Neuronal stem cell (in vitro differentiated cells): Measurements from ENCODE around the gene RASGEF1C.

Experiments used
- DNase-seq: peaks from one replicate; pipeline ENCODE4 v3.0.0-alpha.2; 2013; ENCODE audit warnings: low spot score
- H2AFZ ChIP-seq: one replicate; pipeline ENCODE4 v1.6.1; 2013; ENCODE audit warnings: mild to moderate bottlenecking, low read length, inconsistent platforms
- H2AK5ac ChIP-seq: 2 replicates; pipeline ENCODE4 v1.6.1; 2013; ENCODE audit warnings: low read depth, mild to moderate bottlenecking, inconsistent platforms, low read length, moderate library complexity, mixed read lengths
- H2BK120ac ChIP-seq: 2 replicates; pipeline ENCODE4 v1.6.1; 2013; ENCODE audit warnings: low read depth, mild to moderate bottlenecking, inconsistent platforms, low read length, moderate library complexity, mixed read lengths
- H2BK12ac ChIP-seq: one replicate; pipeline ENCODE4 v1.6.1; 2013; ENCODE audit warnings: low read length, inconsistent platforms
- H2BK15ac ChIP-seq: 2 replicates; pipeline ENCODE4 v1.6.1; 2013; ENCODE audit warnings: mild to moderate bottlenecking, low read length, inconsistent platforms, mixed read lengths
- H2BK5ac ChIP-seq: one replicate; pipeline ENCODE4 v1.6.1; 2013; ENCODE audit warnings: inconsistent platforms, mild to moderate bottlenecking, low read length, moderate library complexity
- H3K14ac ChIP-seq: one replicate; pipeline ENCODE4 v1.6.1; 2013; ENCODE audit warnings: low read length, inconsistent platforms
- H3K18ac ChIP-seq: 2 replicates; pipeline ENCODE4 v1.6.1; 2013; ENCODE audit warnings: low read length, inconsistent platforms
- H3K23ac ChIP-seq: 2 replicates; pipeline ENCODE4 v1.6.1; 2013; ENCODE audit warnings: low read depth, mild to moderate bottlenecking, mixed read lengths, low read length, inconsistent platforms; ENCODE audit not compliant: poor library complexity
- H3K27ac ChIP-seq: replicated peaks from 3 replicates; pipeline ENCODE4 v1.5.1; 2013; ENCODE audit warnings: low read length, inconsistent platforms
- H3K27me3 ChIP-seq, 3 experiments: 2 replicates each; pipeline ENCODE4 v1.6.1; 2013; ENCODE audit warnings: low read length in 3 of 3, mild to moderate bottlenecking in 2 of 3, inconsistent platforms in 1 of 3, low read depth in 1 of 3, mixed read lengths in 1 of 3, moderate library complexity in 1 of 3; ENCODE audit not compliant: control insufficient read depth in 3 of 3, insufficient read depth in 3 of 3
- H3K36me3 ChIP-seq, 2 donors: replicated peaks in 1 of 2; 2 replicates each; pipeline ENCODE4 v1.6.1; 2013; ENCODE audit warnings: low read length in 2 of 2; ENCODE audit not compliant: control insufficient read depth in 2 of 2, insufficient read depth in 2 of 2
- H3K4ac ChIP-seq: 2 replicates; pipeline ENCODE4 v1.6.1; 2013; ENCODE audit warnings: inconsistent platforms, mild to moderate bottlenecking, low read length, moderate library complexity
- H3K4me1 ChIP-seq, 2 donors: 1 replicate in 1 of 2; 2 replicates in 1 of 2; pipeline ENCODE4 v1.6.1; 2013; ENCODE audit warnings: low read length in 2 of 2, low read depth in 1 of 2; ENCODE audit not compliant: control insufficient read depth in 2 of 2, insufficient read depth in 1 of 2
- H3K4me2 ChIP-seq: one replicate; pipeline ENCODE4 v1.6.1; 2013; ENCODE audit warnings: mild to moderate bottlenecking, low read length, inconsistent platforms; ENCODE audit not compliant: insufficient read depth, poor library complexity, severe bottlenecking
- H3K4me3 ChIP-seq, 2 donors: 2 replicates each; pipeline ENCODE4 v1.5.1; 2013; ENCODE audit warnings: low read length in 2 of 2, mild to moderate bottlenecking in 2 of 2, inconsistent platforms in 1 of 2, moderate library complexity in 1 of 2
- H3K79me1 ChIP-seq: one replicate; pipeline ENCODE4 v1.6.1; 2013; ENCODE audit warnings: low read depth, mild to moderate bottlenecking, inconsistent platforms, low read length, moderate library complexity
- H3K9ac ChIP-seq: one replicate; pipeline ENCODE4 v1.6.1; 2013; ENCODE audit warnings: mild to moderate bottlenecking, low read depth, low read length, inconsistent platforms; ENCODE audit not compliant: poor library complexity
- H3K9me3 ChIP-seq, 2 donors: replicated peaks in 1 of 2; 2 replicates each; pipeline versions ENCODE3 to v1.6.1; 2013; ENCODE audit warnings: low read length in 2 of 2, mild to moderate bottlenecking in 2 of 2, inconsistent platforms in 1 of 2, low read depth in 1 of 2, mixed read lengths in 1 of 2, moderate library complexity in 1 of 2; ENCODE audit not compliant: control insufficient read depth in 2 of 2, insufficient read depth in 1 of 2
- H4K8ac ChIP-seq: one replicate; pipeline ENCODE4 v1.6.1; 2013; ENCODE audit warnings: low read depth, mild to moderate bottlenecking, inconsistent platforms, low read length, moderate library complexity
- H4K91ac ChIP-seq: one replicate; pipeline ENCODE4 v1.6.1; 2013; ENCODE audit warnings: low read length, low read depth, mild to moderate bottlenecking, inconsistent platforms; ENCODE audit not compliant: poor library complexity
- WGBS, 2 donors: extraction: QIAGEN DNeasy Blood & Tissue Kit; methylation state at CpG; one replicate each; pipeline ENCODE4 v1.1.7; 2013; ENCODE audit warnings: missing lambda C conversion rate in 2 of 2, mixed read lengths in 1 of 2; ENCODE audit not compliant: insufficient read length in 2 of 2, insufficient replicate concordance in 1 of 2; ENCODE audit errors: extremely low coverage in 2 of 2; 5-methylcytosine and 5-hydroxymethylcytosine counted together

The RASGEF1C gene

GRCh38 chr5:180112181-180112861 is 96.7 kb downstream of the RASGEF1C start:
- no peak overlapping the region for H4K8ac ChIP-seq
- H3K9me3 ChIP-seq, result peaks cover 2 to 4% of the 10 kb centered on the region in 2 donors
- H3K14ac ChIP-seq, result peak overlapping the region; percentile 63
- H3K4me2 ChIP-seq, result no peak overlapping the region
- peaks cover 4 to 12% of the 10 kb centered on the region in 2 donors for H3K4me1 ChIP-seq
- H3K23ac ChIP-seq, result peak overlapping the region; percentile 87
- H4K91ac ChIP-seq, result no peak overlapping the region
- H3K79me1 ChIP-seq, result no peaks in the 10 kb centered on the region
- peak overlapping the region in 1 of 2 donors; percentile 29 for H3K4me3 ChIP-seq
- H2BK12ac ChIP-seq, result no peak overlapping the region
- peak overlapping the region; percentile 23 for H2BK15ac ChIP-seq
- no peak overlapping the region for H3K4ac ChIP-seq
- no peaks in the 10 kb centered on the region for H3K27me3 ChIP-seq
- peak overlapping the region; percentile 68 for H3K18ac ChIP-seq
- H3K27ac ChIP-seq, result no peak overlapping the region
- H2BK120ac ChIP-seq, result peak overlapping the region; percentile 35
- H2AK5ac ChIP-seq, result peak overlapping the region; percentile 41
- no CpG with 5 or more reads among the region's 15 CpGs for WGBS, 2 donors
- H2BK5ac ChIP-seq, result no peak overlapping the region
- DNase-seq, result no peak
- H3K36me3 ChIP-seq, result no peaks in the 10 kb centered on the region
- H2AFZ ChIP-seq, result no peak overlapping the region
- peak overlapping the region; percentile 54 for H3K9ac ChIP-seq

GRCh38 chr5:180111273-180112002 is 97.6 kb downstream of the RASGEF1C start:
- H3K9me3 ChIP-seq, result peaks cover 2 to 12% of the 10 kb centered on the region in 2 donors
- no peaks in the 10 kb centered on the region for H3K27me3 ChIP-seq
- no peak overlapping the region for H3K4ac ChIP-seq
- no peaks in the 10 kb centered on the region for H3K79me1 ChIP-seq
- H2AFZ ChIP-seq, result no peak overlapping the region
- H3K4me2 ChIP-seq, result no peak overlapping the region
- peak overlapping the region; percentile 35 for H2BK120ac ChIP-seq
- no peak overlapping the region for H2BK15ac ChIP-seq
- H2BK12ac ChIP-seq, result no peak overlapping the region
- peaks cover 4 to 10% of the 10 kb centered on the region in 2 donors for H3K4me1 ChIP-seq
- H4K8ac ChIP-seq, result no peak overlapping the region
- H4K91ac ChIP-seq, result no peak overlapping the region
- H3K14ac ChIP-seq, result no peak overlapping the region
- H3K9ac ChIP-seq, result no peak overlapping the region
- peak overlapping the region; percentile 68 for H3K23ac ChIP-seq
- WGBS, 2 donors, result no CpG with 5 or more reads among the region's 7 CpGs
- H3K36me3 ChIP-seq, result no peaks in the 10 kb centered on the region
- peak overlapping the region; percentile 6 for H2BK5ac ChIP-seq
- no peak overlapping the region for H2AK5ac ChIP-seq
- H3K4me3 ChIP-seq, result no peak overlapping the region
- H3K27ac ChIP-seq, result no peak overlapping the region
- peak overlapping the region; percentile 18 for H3K18ac ChIP-seq
- no peak for DNase-seq

DNA sequence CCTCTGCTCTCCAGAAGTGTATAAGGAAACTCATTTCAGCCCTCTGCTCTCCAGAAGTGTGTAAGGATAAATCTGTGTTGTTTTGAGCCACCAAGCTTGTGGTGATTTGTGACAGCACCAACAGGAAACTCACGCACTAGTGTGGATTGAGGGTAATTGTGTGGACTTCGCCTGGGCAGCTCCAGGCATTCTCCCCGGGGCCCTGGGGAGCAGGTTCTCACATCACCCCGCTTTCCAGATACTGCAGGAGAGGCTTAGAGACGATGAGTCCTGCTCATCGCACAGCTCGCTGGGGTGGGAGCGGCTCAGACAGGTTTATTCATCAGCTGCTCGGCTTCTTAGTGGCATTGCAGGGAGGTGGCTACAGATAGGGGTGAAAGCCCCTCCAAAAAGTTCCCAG is 99.1 kb downstream of the RASGEF1C start:
- Histone ChIP-seq H2AFZ (peak overlapping the region; percentile 66), H2AK5ac (no peak overlapping the region), H2BK15ac (no peak overlapping the region), H2BK12ac (no peak overlapping the region), H3K27ac (no peak overlapping the region), H3K27me3 (no peaks in the 10 kb centered on the region), H3K18ac (no peak overlapping the region), H3K14ac (no peak overlapping the region), H3K23ac (no peak overlapping the region), H3K4me2 (no peak overlapping the region), H3K4me1 (no peaks in the 10 kb centered on the region), H4K8ac (no peak overlapping the region), H3K9ac (no peak overlapping the region), H3K79me1 (no peaks in the 10 kb centered on the region), H3K9me3 (peaks cover 2 to 18% of the 10 kb centered on the region in 2 donors), H3K4me3 (no peak overlapping the region), H4K91ac (no peak overlapping the region), H3K4ac (no peak overlapping the region), H2BK5ac (no peak overlapping the region), H3K36me3 (no peaks in the 10 kb centered on the region), H2BK120ac (no peak overlapping the region)
- no CpG with 5 or more reads among the region's 9 CpGs for WGBS, 2 donors
- DNase-seq, result no peak

- no peak overlapping the region for H2BK12ac ChIP-seq
- H3K27ac ChIP-seq, result no peak overlapping the region
- H3K18ac ChIP-seq, result no peak overlapping the region
- no peak overlapping the region for H3K14ac ChIP-seq
- WGBS, 2 donors, result no CpG with 5 or more reads among the region's 1 CpG
- no peaks in the 10 kb centered on the region for H3K36me3 ChIP-seq
- H3K9ac ChIP-seq, result no peak overlapping the region
- no peak overlapping the region for H3K4ac ChIP-seq
- H3K4me1 ChIP-seq, result no peaks in the 10 kb centered on the region
- H3K79me1 ChIP-seq, result no peaks in the 10 kb centered on the region
- no peak overlapping the region for H2AK5ac ChIP-seq
- H2BK15ac ChIP-seq, result no peak overlapping the region
- no peak overlapping the region for H4K91ac ChIP-seq
- H3K9me3 ChIP-seq, result peaks cover 2 to 20% of the 10 kb centered on the region in 2 donors
- H2AFZ ChIP-seq, result no peak overlapping the region
- H2BK5ac ChIP-seq, result no peak overlapping the region
- H3K4me3 ChIP-seq, result no peak overlapping the region
- H2BK120ac ChIP-seq, result no peak overlapping the region
- H3K4me2 ChIP-seq, result no peak overlapping the region
- H4K8ac ChIP-seq, result no peak overlapping the region
- no peaks in the 10 kb centered on the region for H3K27me3 ChIP-seq
- H3K23ac ChIP-seq, result no peak overlapping the region
- DNase-seq, result no peak
Observed at GRCh38 chr5:180107005-180107404, 102.0 kb downstream of the RASGEF1C start.
